ENCODE results near the gene FLCN.

The FLCN gene

DNA sequence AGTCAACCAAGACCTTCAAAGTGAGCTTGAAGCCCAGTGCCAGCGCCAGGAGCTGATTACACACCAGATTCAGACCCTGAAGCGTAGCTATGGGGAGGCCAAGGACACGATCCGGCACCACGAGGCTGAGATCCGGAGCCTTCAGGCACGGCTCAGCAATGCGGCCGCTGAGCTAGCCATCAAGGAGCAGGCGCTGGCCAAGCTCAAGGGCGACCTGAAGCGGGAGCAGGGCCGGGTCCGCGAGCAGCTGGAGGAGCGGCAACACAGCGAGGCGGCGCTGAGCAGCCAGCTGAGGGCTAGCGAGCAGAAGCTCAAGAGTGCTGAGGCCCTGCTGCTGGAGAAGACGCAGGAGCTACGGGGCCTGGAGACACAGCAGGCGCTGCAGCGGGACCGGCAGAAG is 72.8 kb downstream of the FLCN start:
- no peak for DNase-seq
